ENCODE data around the gene RXFP3.

DNA sequence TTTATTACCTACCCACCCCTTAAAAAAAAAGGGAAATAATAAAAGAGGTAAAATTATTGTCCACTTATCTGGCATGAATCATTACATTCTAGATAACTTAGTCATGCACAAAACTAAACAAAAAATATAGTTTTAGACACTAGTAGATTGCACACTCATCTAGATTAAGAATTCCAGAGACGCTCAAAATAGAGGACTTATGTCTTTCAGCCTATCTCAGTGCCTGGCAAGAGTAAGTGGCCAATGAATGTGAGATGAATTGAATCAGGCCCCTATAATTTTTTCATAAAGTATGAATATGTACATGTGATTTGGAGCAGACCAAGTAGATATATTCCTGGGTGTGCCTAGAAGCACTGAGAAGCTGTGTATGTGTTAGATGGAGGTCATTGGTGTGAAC is 2.0 kb upstream of the RXFP3 start:
- TF ChIP-seq CTCF (IDR thresholded peaks at IDR 0.05; ENCODE audit: low read depth, low read length, poor library complexity, severe bottlenecking), result no peak
- TF ChIP-seq EZH2phosphoT487 (IDR thresholded peaks at IDR 0.05; ENCODE audit: borderline replicate concordance, low read length), result no peak

Measured in DOHH2 (cell line).